H9 (cell line): ENCODE results near the gene LRRC71. TPM values are rescaled to one million over a fixed set of nuclear protein-coding genes. Genes with fewer than 3 reads are reported as not detected.

Source experiments
- DNase-seq: peaks from one replicate; pipeline ENCODE4 v3.0.0-alpha.2; 2017
- H2AFZ ChIP-seq: one replicate; pipeline ENCODE4 v1.6.1; 2013; ENCODE audit warnings: mild to moderate bottlenecking, low read length, control low read depth, moderate library complexity
- H2AK5ac ChIP-seq: 2 replicates; pipeline ENCODE4 v1.6.1; 2013; ENCODE audit warnings: low read length, control low read depth, mixed read lengths; ENCODE audit not compliant: insufficient read length
- H2BK120ac ChIP-seq: one replicate; pipeline ENCODE4 v1.6.1; 2013; ENCODE audit warnings: low read depth, mild to moderate bottlenecking, low read length, control low read depth, inconsistent platforms; ENCODE audit not compliant: poor library complexity, severe bottlenecking
- H2BK12ac ChIP-seq: 2 replicates; pipeline ENCODE4 v1.6.1; 2013; ENCODE audit warnings: low read length, control low read depth, mixed read lengths, low read depth; ENCODE audit not compliant: insufficient read length
- H2BK15ac ChIP-seq: 2 replicates; pipeline ENCODE4 v1.6.1; 2013; ENCODE audit warnings: low read depth, low read length, control low read depth
- H2BK20ac ChIP-seq: one replicate; pipeline ENCODE4 v1.6.1; 2013; ENCODE audit warnings: low read depth, mild to moderate bottlenecking, low read length, control low read depth, inconsistent platforms; ENCODE audit not compliant: poor library complexity, severe bottlenecking
- H2BK5ac ChIP-seq: 2 replicates; pipeline ENCODE4 v1.6.1; 2013; ENCODE audit warnings: low read length, control low read depth, mixed read lengths; ENCODE audit not compliant: insufficient read length
- H3K14ac ChIP-seq: 2 replicates; pipeline ENCODE4 v1.6.1; 2013; ENCODE audit warnings: low read length, control low read depth; ENCODE audit not compliant: insufficient read depth
- H3K18ac ChIP-seq: 2 replicates; pipeline ENCODE4 v1.6.1; 2013; ENCODE audit warnings: low read depth, mild to moderate bottlenecking, mixed read lengths, low read length, control low read depth; ENCODE audit not compliant: insufficient read length
- H3K23ac ChIP-seq: 2 replicates; pipeline ENCODE4 v1.6.1; 2013; ENCODE audit warnings: low read length, control low read depth, mixed read lengths, low read depth; ENCODE audit not compliant: insufficient read length
- H3K23me2 ChIP-seq: 2 replicates; pipeline ENCODE4 v1.6.1; 2013; ENCODE audit warnings: low read depth, mild to moderate bottlenecking, mixed read lengths, low read length, control low read depth; ENCODE audit not compliant: insufficient read length, poor library complexity, severe bottlenecking
- H3K27ac ChIP-seq: 2 replicates; pipeline ENCODE4 v1.5.1; 2013; ENCODE audit warnings: low read length, control low read depth, mixed read lengths, low read depth; ENCODE audit not compliant: insufficient read length
- H3K27me3 ChIP-seq: 2 replicates; pipeline ENCODE4 v1.6.1; 2013; ENCODE audit warnings: low read length, control low read depth, inconsistent platforms; ENCODE audit not compliant: insufficient read depth
- H3K4ac ChIP-seq: 2 replicates; pipeline ENCODE4 v1.6.1; 2013; ENCODE audit warnings: low read depth, mild to moderate bottlenecking, control low read depth, inconsistent platforms, low read length, moderate library complexity
- H3K4me1 ChIP-seq: 2 replicates; pipeline ENCODE4 v1.6.1; 2013; ENCODE audit warnings: low read length, control low read depth, inconsistent platforms; ENCODE audit not compliant: insufficient read depth
- H3K4me2 ChIP-seq: 2 replicates; pipeline ENCODE4 v1.6.1; 2013; ENCODE audit warnings: low read length, control low read depth, mixed read lengths; ENCODE audit not compliant: insufficient read length, insufficient read depth
- H3K56ac ChIP-seq: 2 replicates; pipeline ENCODE4 v1.6.1; 2013; ENCODE audit warnings: low read depth, mild to moderate bottlenecking, mixed read lengths, low read length, control low read depth; ENCODE audit not compliant: insufficient read length
- H3K79me1 ChIP-seq: 2 replicates; pipeline ENCODE4 v1.6.1; 2013; ENCODE audit warnings: low read depth, mild to moderate bottlenecking, moderate library complexity, low read length, control low read depth, inconsistent platforms; ENCODE audit not compliant: insufficient read depth, poor library complexity, severe bottlenecking
- H3K79me2 ChIP-seq: 2 replicates; pipeline ENCODE4 v1.6.1; 2013; ENCODE audit warnings: low read length, control low read depth, inconsistent platforms; ENCODE audit not compliant: insufficient read depth
- H3K9ac ChIP-seq: 2 replicates; pipeline ENCODE4 v1.6.1; 2013; ENCODE audit warnings: low read length, control low read depth, mixed read lengths; ENCODE audit not compliant: insufficient read length; ENCODE audit errors: extremely low read depth
- H3K9me3 ChIP-seq: one replicate; pipeline ENCODE4 v1.6.1; 2013; ENCODE audit warnings: low read depth, low read length, inconsistent platforms; ENCODE audit not compliant: control insufficient read depth
- H3T11ph ChIP-seq: one replicate; pipeline ENCODE4 v1.6.1; 2013; ENCODE audit warnings: mild to moderate bottlenecking, low read length, control low read depth, inconsistent platforms
- H4K20me1 ChIP-seq: one replicate; pipeline ENCODE4 v1.6.1; 2013; ENCODE audit not compliant: control insufficient read depth, insufficient read length, insufficient read depth
- H4K5ac ChIP-seq: 2 replicates; pipeline ENCODE4 v1.6.1; 2013; ENCODE audit warnings: low read depth, mild to moderate bottlenecking, mixed read lengths, low read length, control low read depth; ENCODE audit not compliant: insufficient read length
- H4K8ac ChIP-seq: replicated peaks from 2 replicates; pipeline ENCODE4 v1.6.1; 2013; ENCODE audit warnings: low read length, control low read depth, mixed read lengths, low read depth; ENCODE audit not compliant: insufficient read length
- H4K91ac ChIP-seq: 2 replicates; pipeline ENCODE4 v1.6.1; 2013; ENCODE audit warnings: low read depth, mild to moderate bottlenecking, moderate library complexity, mixed read lengths, low read length, control low read depth; ENCODE audit not compliant: insufficient read length
- H3K27ac Mint-ChIP-seq, 3 experiments: 2 replicates in 2 of 3; 3 replicates in 1 of 3; pipeline ENCODE4 v1.8.0; 2020 to 2021; ENCODE audit warnings: mixed read lengths in 3 of 3, mild to moderate bottlenecking in 1 of 3, moderate library complexity in 1 of 3
- H3K27me3 Mint-ChIP-seq: 2 replicates; pipeline ENCODE4 v1.8.0; 2021; ENCODE audit warnings: low read depth, mild to moderate bottlenecking, moderate library complexity, mixed read lengths
- H3K36me3 Mint-ChIP-seq, 3 experiments: 2 replicates in 2 of 3; 3 replicates in 1 of 3; pipeline ENCODE4 v1.8.0; 2020 to 2021; ENCODE audit warnings: low read depth in 3 of 3, mixed read lengths in 3 of 3; ENCODE audit not compliant: insufficient read depth in 1 of 3
- H3K4me1 Mint-ChIP-seq, 2 experiments: 2 replicates each; pipeline ENCODE4 v1.8.0; 2020; ENCODE audit warnings: mixed read lengths in 2 of 2
- H3K4me3 Mint-ChIP-seq, 2 experiments: 2 replicates in 1 of 2; 3 replicates in 1 of 2; pipeline ENCODE4 v1.8.0; 2020 to 2021; ENCODE audit warnings: mild to moderate bottlenecking in 2 of 2, mixed read lengths in 2 of 2, moderate library complexity in 1 of 2
- H3K9me3 Mint-ChIP-seq, 2 experiments: 2 replicates in 1 of 2; 3 replicates in 1 of 2; pipeline ENCODE4 v1.8.0; 2020; ENCODE audit warnings: mild to moderate bottlenecking in 2 of 2, mixed read lengths in 2 of 2, moderate library complexity in 1 of 2
- WGBS: extraction: QIAGEN DNeasy Blood & Tissue Kit; methylation state at CpG from one replicate; pipeline ENCODE4 v1.1.7; 2013; ENCODE audit warnings: missing lambda C conversion rate, low lambda C conversion rate, mixed read lengths; ENCODE audit not compliant: insufficient read length; ENCODE audit errors: extremely low coverage; 5-methylcytosine and 5-hydroxymethylcytosine counted together
- total RNA-seq: library from RNA; stranded (reverse); gene quantifications from 2 replicates; pipeline ENCODE4 v1.2.1, GENCODE V29; 2021
- TF ChIP-seq, protein P1 (sequence below): fragments of 200-600 bp; sonication (generic); conservative IDR thresholded peaks from 3 replicates; pipeline ENCODE4 v1.8.0; 2021; ENCODE audit warnings: antibody characterized with exemption, mild to moderate bottlenecking

Gene LRRC71
- total RNA-seq, 1 experiment from 2014 or later: not detected

DNA sequence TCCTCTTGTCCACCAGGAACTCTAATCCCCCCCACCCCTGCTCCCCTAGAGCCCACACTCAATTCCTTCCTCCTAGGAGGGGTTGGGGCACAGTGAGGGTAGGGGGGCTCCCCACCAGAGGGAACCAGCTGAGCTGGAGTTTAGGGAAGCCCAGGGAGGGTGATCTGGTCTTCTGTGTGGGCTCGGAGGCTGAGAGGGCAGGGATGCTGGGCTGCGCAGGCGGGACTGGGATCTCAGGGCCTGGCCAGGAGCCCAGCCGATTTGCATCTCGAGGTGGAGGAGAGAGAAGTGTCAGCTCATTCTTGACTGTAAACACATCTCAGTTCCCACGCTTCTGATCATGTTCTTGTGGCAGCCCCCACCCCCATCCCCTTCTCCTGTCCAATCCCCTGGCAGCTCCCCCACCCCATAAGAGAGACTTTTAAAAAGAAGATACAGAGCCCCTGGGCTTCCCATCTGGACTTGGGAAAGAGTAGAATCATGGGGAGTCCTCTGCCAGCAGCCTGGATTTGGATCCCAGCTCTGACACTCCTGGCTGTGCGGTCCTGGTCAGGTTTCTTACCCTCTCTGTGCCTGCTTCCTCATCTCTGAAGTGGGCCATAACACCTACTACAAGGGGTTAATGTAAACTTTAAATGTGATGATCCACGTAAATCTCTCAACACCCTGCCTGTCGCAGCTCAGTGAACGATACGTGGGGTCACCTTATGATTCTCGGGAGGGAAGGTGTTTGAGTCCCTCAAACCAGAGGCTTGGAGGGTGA is 20.3 kb upstream of the LRRC71 start:
- H2BK20ac ChIP-seq: no peak overlapping the region
- H3K79me2 ChIP-seq: no peaks in the 10 kb centered on the region
- Mint-ChIP-seq H3K36me3 (no peaks in the 10 kb centered on the region), H3K4me3 (no peak overlapping the region; a peak in 1 of 5 replicates), H3K27ac (no peak overlapping the region), H3K9me3 (no peaks in the 10 kb centered on the region), H3K27me3 (peaks cover 50% of the 10 kb centered on the region), H3K4me1 (peaks cover 15 to 34% of the 10 kb centered on the region in 2 experiments)
- H2AK5ac ChIP-seq: no peak overlapping the region
- no peak overlapping the region for H4K8ac ChIP-seq
- no peak overlapping the region for H2BK120ac ChIP-seq
- H3K27me3 ChIP-seq: no peaks in the 10 kb centered on the region; the same call in 1 of the 2 replicates
- DNase-seq: no peak
- TF ChIP-seq, protein P1, sequence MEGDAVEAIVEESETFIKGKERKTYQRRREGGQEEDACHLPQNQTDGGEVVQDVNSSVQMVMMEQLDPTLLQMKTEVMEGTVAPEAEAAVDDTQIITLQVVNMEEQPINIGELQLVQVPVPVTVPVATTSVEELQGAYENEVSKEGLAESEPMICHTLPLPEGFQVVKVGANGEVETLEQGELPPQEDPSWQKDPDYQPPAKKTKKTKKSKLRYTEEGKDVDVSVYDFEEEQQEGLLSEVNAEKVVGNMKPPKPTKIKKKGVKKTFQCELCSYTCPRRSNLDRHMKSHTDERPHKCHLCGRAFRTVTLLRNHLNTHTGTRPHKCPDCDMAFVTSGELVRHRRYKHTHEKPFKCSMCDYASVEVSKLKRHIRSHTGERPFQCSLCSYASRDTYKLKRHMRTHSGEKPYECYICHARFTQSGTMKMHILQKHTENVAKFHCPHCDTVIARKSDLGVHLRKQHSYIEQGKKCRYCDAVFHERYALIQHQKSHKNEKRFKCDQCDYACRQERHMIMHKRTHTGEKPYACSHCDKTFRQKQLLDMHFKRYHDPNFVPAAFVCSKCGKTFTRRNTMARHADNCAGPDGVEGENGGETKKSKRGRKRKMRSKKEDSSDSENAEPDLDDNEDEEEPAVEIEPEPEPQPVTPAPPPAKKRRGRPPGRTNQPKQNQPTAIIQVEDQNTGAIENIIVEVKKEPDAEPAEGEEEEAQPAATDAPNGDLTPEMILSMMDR: no peak
- H3K4me2 ChIP-seq: no peak overlapping the region
- H2BK12ac ChIP-seq: no peak overlapping the region
- H3K9ac ChIP-seq: no peak overlapping the region
- H3K14ac ChIP-seq: no peak overlapping the region
- no peaks in the 10 kb centered on the region for H4K20me1 ChIP-seq
- H3K23ac ChIP-seq: no peak overlapping the region
- no peak overlapping the region for H2BK5ac ChIP-seq
- H3K4ac ChIP-seq: no peak overlapping the region
- no peaks in the 10 kb centered on the region for H3K23me2 ChIP-seq
- no peaks in the 10 kb centered on the region for H3K4me1 ChIP-seq
- H3T11ph ChIP-seq: no peak overlapping the region
- H3K56ac ChIP-seq: no peak overlapping the region
- H4K91ac ChIP-seq: no peak overlapping the region
- H3K9me3 ChIP-seq: no peaks in the 10 kb centered on the region
- H2BK15ac ChIP-seq: no peak overlapping the region
- no CpG with 5 or more reads among the region's 12 CpGs for WGBS
- no peak overlapping the region for H3K18ac ChIP-seq
- no peaks in the 10 kb centered on the region for H3K79me1 ChIP-seq
- H2AFZ ChIP-seq: no peak overlapping the region
- no peak overlapping the region for H4K5ac ChIP-seq
- no peak overlapping the region for H3K27ac ChIP-seq
